SIG-M5 (cell line): ENCODE measurements around the gene KCNJ16.

Source experiments
- DNase-seq: peaks from one replicate; lab custom pipeline; 2025; lab: John Stamatoyannopoulos, UW

Gene KCNJ16

DNA sequence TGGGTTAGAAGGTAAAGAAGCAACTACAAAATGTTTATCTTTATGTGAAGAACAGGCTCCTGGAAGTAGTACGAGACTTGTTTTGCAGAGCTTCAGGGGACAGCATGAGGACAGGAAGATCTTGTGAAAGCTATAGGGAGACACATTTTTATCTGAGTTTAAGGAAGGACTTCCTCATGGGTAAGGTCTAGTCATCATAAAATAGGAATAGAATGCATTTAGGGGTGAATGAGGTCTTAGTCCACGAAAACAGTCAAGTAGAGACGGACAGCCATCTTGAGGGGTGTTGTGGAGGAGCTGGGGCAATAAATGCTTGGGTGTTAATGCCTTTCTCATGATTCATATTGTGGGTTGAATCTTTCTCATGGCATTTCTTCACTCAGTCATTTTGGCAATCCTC, 24.3 kb downstream of the KCNJ16 start:
- no peak for DNase-seq

DNA sequence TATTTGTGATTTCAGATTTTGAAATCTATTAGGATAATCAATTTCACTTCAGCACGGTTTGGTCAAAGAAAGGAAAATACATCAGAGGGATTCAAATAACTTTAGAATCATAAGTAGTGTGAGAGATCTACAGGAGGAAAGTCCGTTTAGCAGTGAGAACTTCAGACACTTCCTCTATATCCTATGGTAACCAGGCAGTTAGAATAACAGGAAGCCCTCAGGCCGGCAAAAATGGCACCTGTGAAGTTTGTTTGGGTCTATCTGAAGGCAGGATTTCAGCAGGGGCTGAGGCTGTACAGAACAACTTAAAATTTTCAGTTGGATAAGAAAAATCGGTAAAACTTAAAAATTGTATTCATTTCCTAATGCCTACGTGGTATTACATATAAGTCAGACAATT, 24.9 kb downstream of the KCNJ16 start:
- no peak for DNase-seq

GRCh38 chr17:70100983-70101382, 26.0 kb downstream of the KCNJ16 start:
- no peak for DNase-seq

DNA sequence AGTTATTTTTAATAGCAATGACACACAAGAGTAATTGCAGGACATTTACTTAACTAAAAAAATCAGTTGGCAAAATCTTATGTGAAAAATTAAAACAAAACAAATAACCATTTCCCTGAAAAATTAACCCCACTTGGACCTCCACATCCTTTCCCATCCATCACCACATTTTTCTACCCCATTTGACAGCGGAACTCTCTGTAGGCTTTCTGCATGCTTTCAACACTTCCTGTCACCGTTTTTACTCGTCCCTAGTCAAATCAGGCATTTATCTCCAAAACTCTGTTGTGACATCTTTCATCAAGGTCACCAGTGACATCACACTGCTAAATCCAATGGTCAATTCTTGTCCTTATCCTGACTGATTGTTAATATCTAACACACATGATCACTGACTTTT, 27.5 kb downstream of the KCNJ16 start:
- DNase-seq, result no peak

GRCh38 chr17:70104791-70105523, 29.9 kb downstream of the KCNJ16 start:
- DNase-seq, result no peak

DNA sequence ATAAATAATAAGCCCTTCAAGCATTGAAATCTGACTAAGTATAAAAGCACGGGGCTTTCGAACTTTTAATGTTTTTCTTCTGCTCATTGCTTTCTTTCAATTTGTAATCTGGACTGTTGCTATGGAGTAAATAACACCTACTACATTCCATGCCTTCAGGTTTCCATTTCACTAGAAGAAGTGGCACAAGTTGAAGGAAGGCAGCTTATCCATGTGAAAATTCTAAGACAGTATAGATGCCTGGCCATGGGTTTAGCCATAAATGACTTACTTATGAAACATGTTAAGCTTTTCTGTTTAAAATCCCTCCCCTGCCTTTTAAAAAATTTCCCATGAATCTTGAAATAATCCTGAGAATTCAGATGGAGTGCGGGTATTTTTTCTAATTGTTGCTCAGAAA, 30.6 kb downstream of the KCNJ16 start:
- no peak for DNase-seq

GRCh38 chr17:70106551-70106950, 31.5 kb downstream of the KCNJ16 start:
- no peak for DNase-seq

DNA sequence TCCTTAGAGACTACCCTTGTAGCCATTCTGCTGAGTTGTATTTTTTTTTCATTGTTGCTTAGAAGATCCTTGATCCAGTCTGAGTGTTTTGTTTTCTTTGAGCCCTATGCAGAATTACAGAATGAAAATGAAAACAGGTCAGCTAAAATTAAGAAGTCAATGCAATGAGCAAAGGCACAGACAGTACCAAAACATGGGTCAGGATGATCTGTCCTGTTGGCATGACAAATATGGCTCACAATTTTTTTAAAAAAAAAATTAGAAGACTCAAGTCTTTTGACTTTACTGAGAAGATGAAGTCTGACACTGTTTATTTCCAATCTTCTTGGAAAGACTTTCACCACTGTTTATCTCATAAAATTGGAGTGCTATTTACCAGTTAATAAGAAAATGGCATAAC, 32.4 kb downstream of the KCNJ16 start:
- DNase-seq, result no peak

- no peak for DNase-seq
These were observed 33.0 kb downstream of the KCNJ16 start for GRCh38 chr17:70107904-70108565.

- no peak for DNase-seq
These were observed 34.5 kb downstream of the KCNJ16 start for GRCh38 chr17:70109497-70109896.

DNA sequence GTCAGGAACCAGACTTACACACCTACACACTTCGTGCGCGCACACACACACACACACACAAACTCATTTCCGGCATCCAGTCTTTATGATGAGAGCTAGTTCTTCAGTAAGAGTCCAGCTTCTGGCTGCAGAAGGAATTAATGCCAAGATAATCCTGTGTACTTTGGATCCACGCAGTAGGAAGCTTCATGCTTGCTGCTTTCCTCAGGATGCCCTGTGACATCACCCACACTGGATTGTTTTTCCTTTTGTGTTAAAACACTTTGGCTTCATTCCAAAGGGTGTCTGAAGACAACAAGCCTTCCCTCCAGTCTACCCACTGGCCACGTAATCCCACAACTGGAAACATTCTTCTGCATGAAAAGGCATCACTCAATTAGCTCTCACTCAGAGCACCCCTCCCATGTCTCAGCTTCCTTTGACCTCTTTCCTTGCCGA, 35.4 kb downstream of the KCNJ16 start:
- DNase-seq, result no peak

DNA sequence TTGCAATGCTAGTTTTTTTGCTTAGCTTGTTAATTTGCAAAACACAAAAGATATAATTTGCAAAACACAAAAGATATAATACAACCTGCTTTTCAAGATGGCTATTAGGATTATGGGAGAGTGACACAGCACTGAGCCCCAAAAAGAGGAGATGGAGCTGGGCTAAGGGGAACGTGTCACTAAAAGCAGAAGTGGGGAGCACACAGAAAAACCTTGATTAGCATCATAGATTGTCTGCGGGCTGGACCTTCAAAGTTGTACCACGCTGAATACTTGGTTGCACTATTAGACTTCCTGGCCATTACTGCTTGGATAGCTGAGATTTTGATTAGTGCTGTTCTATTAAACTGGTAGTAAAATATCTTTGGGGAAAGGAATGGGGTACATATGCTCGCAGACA, 36.2 kb downstream of the KCNJ16 start:
- no peak for DNase-seq

- no peak for DNase-seq
These were observed 39.4 kb downstream of the KCNJ16 start for GRCh38 chr17:70114405-70114804.

DNA sequence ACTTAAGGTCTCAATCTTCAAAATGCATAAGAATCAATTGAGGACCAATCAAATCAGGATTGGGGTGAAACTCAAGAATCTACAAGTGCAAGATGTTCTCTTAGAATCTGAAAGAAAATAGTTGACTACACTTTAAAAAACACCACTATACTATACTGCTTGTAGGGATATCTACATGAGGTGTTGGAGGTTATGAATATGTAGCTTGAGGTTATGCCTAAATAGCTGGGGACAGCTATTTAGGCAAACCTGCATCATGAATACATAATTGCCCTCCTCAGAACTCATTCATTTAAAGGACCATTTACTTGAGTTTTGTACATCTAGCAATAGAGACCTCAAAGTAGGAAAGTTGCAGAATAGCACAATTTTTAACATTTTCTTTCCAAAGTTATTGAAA, 40.1 kb downstream of the KCNJ16 start:
- DNase-seq, result no peak

GRCh38 chr17:70116919-70117318, 41.9 kb downstream of the KCNJ16 start:
- no peak for DNase-seq

DNA sequence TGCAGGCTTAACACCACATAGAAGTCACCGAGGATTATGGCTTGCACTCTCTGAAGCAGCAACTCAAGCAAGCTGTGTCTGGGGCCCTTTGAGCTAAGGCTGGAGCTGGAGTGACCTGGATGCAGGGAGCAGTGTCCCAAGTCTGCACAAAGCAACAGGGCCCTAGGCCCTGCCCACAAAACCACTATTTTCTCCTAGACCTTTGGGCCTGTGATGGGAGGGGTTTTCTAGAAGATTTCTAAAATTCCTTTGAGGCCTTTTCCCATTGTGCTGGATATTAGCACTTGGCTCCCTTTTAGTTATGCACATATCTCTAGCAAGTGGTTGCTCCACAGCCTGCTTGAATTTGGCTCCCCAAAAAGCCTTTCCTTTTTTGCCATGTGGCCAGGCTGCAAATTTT, 44.5 kb downstream of the KCNJ16 start:
- DNase-seq, result no peak

DNA sequence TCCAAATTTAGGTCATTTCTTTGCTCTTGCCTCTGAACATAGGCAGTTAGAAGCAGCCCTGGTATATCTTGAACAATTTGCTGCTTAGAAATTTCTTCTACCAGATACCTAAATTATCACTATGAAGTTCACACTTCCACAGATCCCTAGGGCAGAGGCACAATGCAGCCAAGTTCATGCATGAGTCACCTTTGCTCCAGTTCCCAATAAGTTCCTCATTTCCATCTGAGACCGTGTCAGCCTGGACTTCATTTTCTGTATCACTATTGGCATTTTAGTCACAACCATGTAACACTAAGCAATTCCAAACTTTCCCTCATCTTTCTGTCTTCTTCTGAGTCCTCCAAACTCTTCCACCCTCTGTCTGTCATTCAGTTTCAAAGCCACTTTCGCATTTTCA, 45.0 kb downstream of the KCNJ16 start:
- DNase-seq, result no peak

- DNase-seq, result no peak
These were observed 45.4 kb downstream of the KCNJ16 start for GRCh38 chr17:70120425-70120824.

- no peak for DNase-seq
These were observed 46.1 kb downstream of the KCNJ16 start for GRCh38 chr17:70121126-70121525.

DNA sequence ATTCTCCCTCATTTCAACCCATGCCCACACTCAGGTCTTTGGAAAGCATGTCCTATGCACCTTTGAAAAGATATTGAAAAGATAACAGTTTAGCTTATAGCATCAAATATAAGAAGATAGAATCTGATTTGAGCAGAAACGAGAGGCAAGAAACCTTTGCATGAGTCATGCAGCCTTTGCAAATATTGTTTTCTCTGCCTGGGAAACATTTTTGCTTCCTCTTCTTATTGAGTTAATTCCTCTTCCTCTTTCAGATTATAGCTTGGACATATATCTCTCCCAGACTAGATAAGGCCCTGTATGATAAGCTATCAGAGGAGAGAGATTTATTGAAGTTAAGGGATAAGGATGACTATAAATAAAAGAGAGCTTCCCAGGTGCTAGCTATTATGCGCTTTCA, 48.2 kb downstream of the KCNJ16 start:
- DNase-seq, result no peak

DNA sequence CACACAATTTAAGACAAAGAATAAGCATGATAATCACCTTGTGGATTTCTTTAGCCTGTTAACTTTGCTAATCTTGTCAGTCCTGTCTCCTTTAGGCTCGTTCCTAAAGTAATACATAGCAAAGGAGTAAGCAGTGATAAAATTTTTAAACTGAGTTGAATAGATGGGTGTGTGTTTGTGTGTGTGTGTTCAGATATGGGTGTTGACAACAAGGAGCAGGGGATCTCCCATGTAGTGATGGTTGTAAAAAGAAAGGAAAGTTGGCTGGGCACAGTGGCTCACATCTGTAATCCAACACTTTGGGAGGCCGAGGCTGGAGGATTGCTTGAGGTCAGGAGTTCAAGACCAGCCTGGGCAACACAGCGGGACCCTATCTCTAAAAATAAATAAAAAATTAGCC, 49.7 kb downstream of the KCNJ16 start:
- no peak for DNase-seq

DNA sequence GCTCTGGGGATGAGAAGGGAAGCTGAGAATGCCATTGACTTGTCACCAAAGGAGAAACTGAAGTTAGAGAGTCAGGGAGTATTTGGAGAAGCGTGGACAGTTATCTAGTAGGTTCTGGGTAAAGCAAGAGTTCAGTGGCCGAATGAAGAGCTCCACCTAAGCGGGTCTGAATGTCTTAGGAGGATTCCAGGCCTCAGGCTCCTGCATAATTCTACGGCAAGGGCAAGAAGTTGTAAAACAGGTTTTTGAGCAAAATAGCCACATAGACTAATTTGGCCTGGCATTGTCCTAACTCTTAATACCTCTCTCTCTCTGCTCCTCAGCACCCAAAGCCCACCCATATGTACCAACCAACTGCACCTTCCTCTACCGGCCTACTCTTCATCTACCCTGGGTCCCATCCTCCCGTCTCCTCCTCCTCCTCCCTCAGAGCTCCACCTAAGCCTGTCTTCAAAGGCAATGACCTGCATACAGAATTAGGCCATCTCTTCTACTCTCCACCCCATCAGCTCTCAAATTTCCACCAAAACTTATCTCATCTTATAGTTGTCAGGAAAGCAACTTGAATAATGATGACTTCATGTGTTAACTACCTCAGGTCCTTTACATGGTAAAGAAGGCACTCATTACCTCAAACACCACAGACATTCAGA, 52.3 kb downstream of the KCNJ16 start:
- no peak for DNase-seq

GRCh38 chr17:70128727-70129238, 53.8 kb downstream of the KCNJ16 start:
- no peak for DNase-seq
